CD4-positive, alpha-beta T cell treated with Interleukin-2 at 100 ng/mL for 4 hours (primary cell): ENCODE measurements around the gene NKX3-2.

Experiments used
- DNase-seq: peaks from one replicate; pipeline ENCODE4 v3.0.0-alpha.2; 2020; ENCODE audit warnings: low spot score

The NKX3-2 gene

GRCh38 chr4:13544606-13545393 lies 492 bp upstream of the NKX3-2 start:
- DNase-seq = peak; percentile 11

GRCh38 chr4:13543032-13543838 lies 1.1 kb downstream of the NKX3-2 start:
- no peak for DNase-seq

GRCh38 chr4:13542577-13543031 lies 1.7 kb downstream of the NKX3-2 start:
- DNase-seq = no peak

- peak; percentile 20 for DNase-seq
These were observed 2.4 kb downstream of the NKX3-2 start for GRCh38 chr4:13541720-13542576.

GRCh38 chr4:13541176-13541604 lies 3.1 kb downstream of the NKX3-2 start:
- no peak for DNase-seq

GRCh38 chr4:13540446-13541175 lies 3.7 kb downstream of the NKX3-2 start:
- no peak for DNase-seq

GRCh38 chr4:13539619-13540445 lies 4.5 kb downstream of the NKX3-2 start:
- no peak for DNase-seq

- DNase-seq = no peak
These were observed 5.2 kb downstream of the NKX3-2 start for GRCh38 chr4:13539047-13539618.

GRCh38 chr4:13538427-13538973 lies 5.8 kb downstream of the NKX3-2 start:
- no peak for DNase-seq

- no peak for DNase-seq
These were observed 6.5 kb downstream of the NKX3-2 start for GRCh38 chr4:13537832-13538177.

GRCh38 chr4:13537011-13537831 lies 7.1 kb downstream of the NKX3-2 start:
- DNase-seq = no peak

- DNase-seq = no peak
These were observed 7.7 kb downstream of the NKX3-2 start for GRCh38 chr4:13536607-13537006.

- DNase-seq = no peak
These were observed 8.5 kb downstream of the NKX3-2 start for GRCh38 chr4:13535708-13536361.

GRCh38 chr4:13535118-13535517 lies 9.2 kb downstream of the NKX3-2 start:
- DNase-seq = no peak

GRCh38 chr4:13534344-13535063 lies 9.8 kb downstream of the NKX3-2 start:
- no peak for DNase-seq

- no peak for DNase-seq
These were observed 10.5 kb downstream of the NKX3-2 start for GRCh38 chr4:13533670-13534343.

- no peak for DNase-seq
These were observed 12.7 kb downstream of the NKX3-2 start for GRCh38 chr4:13531625-13531998.
